ELR (cell line): Measurements from ENCODE around the gene OPCML.

Experiments
- DNase-seq: peaks from one replicate; pipeline ENCODE4 v3.0.0-alpha.2; 2015; ENCODE audit warnings: low read depth

The OPCML gene

GRCh38 chr11:133531971-133532651 is at the start of gene OPCML:
Gene OPCML, minus strand, starts transcription at chr11:133532501.
- no peak for DNase-seq

- DNase-seq = no peak
These were observed 48.8 kb upstream of the OPCML start for GRCh38 chr11:133581091-133581490.

GRCh38 chr11:133579165-133580031 is 47.1 kb upstream of the OPCML start:
- no peak for DNase-seq

- DNase-seq = no peak
These were observed 45.1 kb upstream of the OPCML start for GRCh38 chr11:133577403-133577802.

- no peak for DNase-seq
These were observed 44.0 kb upstream of the OPCML start for GRCh38 chr11:133576351-133576750.

- DNase-seq = no peak
These were observed 40.8 kb upstream of the OPCML start for GRCh38 chr11:133573081-133573480.

- DNase-seq = no peak
These were observed 38.1 kb upstream of the OPCML start for GRCh38 chr11:133570376-133570775.

- DNase-seq = no peak
These were observed 31.3 kb upstream of the OPCML start for GRCh38 chr11:133563505-133564025.

- no peak for DNase-seq
These were observed 28.2 kb upstream of the OPCML start for GRCh38 chr11:133560472-133560855.

- no peak for DNase-seq
These were observed 27.7 kb upstream of the OPCML start for GRCh38 chr11:133559833-133560471.

- DNase-seq = no peak
These were observed 27.1 kb upstream of the OPCML start for GRCh38 chr11:133559382-133559781.

GRCh38 chr11:133555034-133555433 is 22.7 kb upstream of the OPCML start:
- DNase-seq = no peak

GRCh38 chr11:133553885-133554740 is 21.8 kb upstream of the OPCML start:
- DNase-seq = no peak

- no peak for DNase-seq
These were observed 20.6 kb upstream of the OPCML start for GRCh38 chr11:133552938-133553337.

GRCh38 chr11:133551064-133551463 is 18.8 kb upstream of the OPCML start:
- no peak for DNase-seq

GRCh38 chr11:133549826-133550225 is 17.5 kb upstream of the OPCML start:
- no peak for DNase-seq

- DNase-seq = no peak
These were observed 16.3 kb upstream of the OPCML start for GRCh38 chr11:133548641-133549040.

- no peak for DNase-seq
These were observed 15.7 kb upstream of the OPCML start for GRCh38 chr11:133547808-133548494.

- no peak for DNase-seq
These were observed 13.0 kb upstream of the OPCML start for GRCh38 chr11:133545199-133545803.

- no peak for DNase-seq
These were observed 9.4 kb upstream of the OPCML start for GRCh38 chr11:133541720-133542095.
